Gastroesophageal sphincter (tissue), 3 donors: ENCODE results near the gene KCTD17.

Experiments used
- CTCF ChIP-seq, 4 experiments: fragments of 200-600 bp in 2 of 4; fragments of 450-650 bp in 2 of 4; sonication (generic) in 1 of 4; IDR thresholded peaks; one replicate each; pipeline ENCODE4 v1.5.1; 2017 to 2019; ENCODE audit warnings: antibody characterized with exemption in 4 of 4, mild to moderate bottlenecking in 2 of 4, moderate library complexity in 2 of 4
- POLR2A ChIP-seq, 2 donors: fragments of 450-650 bp; IDR thresholded peaks; one replicate each; pipeline ENCODE4 v1.6.1; 2017; ENCODE audit warnings: antibody characterized with exemption in 2 of 2, mild to moderate bottlenecking in 2 of 2, moderate library complexity in 1 of 2

DNA sequence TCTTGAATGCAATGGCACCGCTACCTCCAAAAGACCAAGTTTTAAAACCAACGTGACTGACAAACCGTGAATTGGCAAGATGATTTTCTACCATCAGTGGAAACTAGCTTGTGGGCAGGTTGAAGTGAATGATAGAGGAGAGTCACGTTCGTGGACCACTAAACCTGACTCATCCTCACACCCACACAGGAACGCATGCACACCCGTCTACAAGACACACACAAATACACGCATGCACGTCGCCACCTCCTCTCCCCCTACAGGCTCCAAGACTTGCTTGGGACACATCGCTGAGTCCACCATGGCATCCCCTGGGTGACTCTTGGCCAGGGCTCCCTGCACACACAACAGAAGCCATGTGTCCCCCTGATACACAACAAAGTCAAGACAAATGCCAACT, 43.6 kb downstream of the KCTD17 start:
- TF ChIP-seq CTCF (IDR thresholded peaks at IDR 0.05) (no peak), POLR2A (IDR thresholded peaks at IDR 0.05) (no peak)
